ENCODE data around the gene SMAD3. TPM values are rescaled to one million over a fixed set of nuclear protein-coding genes. Genes with fewer than 3 reads are reported as not detected.

Gene SMAD3
- total RNA-seq, 1 experiment from 2014 or later: 54.8 TPM

GRCh38 chr15:67021455-67021854, 43.9 kb upstream of the SMAD3 start:
- Histone ChIP-seq H3K4me1 (peaks cover 12% of the 10 kb centered on the region), H3K27me3 (replicated peaks; ENCODE audit: control insufficient read depth, insufficient read depth, low read length) (no peaks in the 10 kb centered on the region), H3K36me3 (ENCODE audit: control insufficient read depth, insufficient read depth, low read length) (no peaks in the 10 kb centered on the region), H3K9me3 (no peaks in the 10 kb centered on the region), H3K4me3 (ENCODE audit: low read depth, low read length) (no peak overlapping the region)
- Mint-ChIP-seq H3K4me1 (ENCODE audit: low read depth, unreplicated experiment) (peaks cover 18% of the 10 kb centered on the region), H3K27me3 (ENCODE audit: insufficient read depth, unreplicated experiment) (no peaks in the 10 kb centered on the region), H3K27ac (ENCODE audit: unreplicated experiment) (no peak overlapping the region), H3K36me3 (ENCODE audit: insufficient read depth, unreplicated experiment) (no peaks in the 10 kb centered on the region), H3K4me3 (ENCODE audit: unreplicated experiment) (no peak overlapping the region), H3K9me3 (ENCODE audit: unreplicated experiment) (no peaks in the 10 kb centered on the region)
- ChIA-PET POLR2A (no interaction called here), CTCF (no interaction called here)
- no TSS peak for BruUV-seq (replicated peaks)
- intact Hi-C loops (cut with micrococcal nuclease; ENCODE audit: unreplicated experiment): no loop called here
- no peak for TF ChIP-seq CTCF (IDR thresholded peaks at IDR 0.05; ENCODE audit: insufficient read depth in 1 of 2, low read depth in 1 of 2, low read length in 1 of 2, severe bottlenecking in 1 of 2, unreplicated experiment in 1 of 2)
- no peak for DNase-seq

- no peak for DNase-seq
- CTCF ChIA-PET: no interaction called here
- Mint-ChIP-seq H3K36me3 (ENCODE audit: insufficient read depth, unreplicated experiment) (no peaks in the 10 kb centered on the region), H3K27ac (ENCODE audit: unreplicated experiment) (peak overlapping the region; percentile 28), H3K4me1 (ENCODE audit: low read depth, unreplicated experiment) (peaks cover 18% of the 10 kb centered on the region), H3K9me3 (ENCODE audit: unreplicated experiment) (no peaks in the 10 kb centered on the region), H3K4me3 (ENCODE audit: unreplicated experiment) (no peak overlapping the region), H3K27me3 (ENCODE audit: insufficient read depth, unreplicated experiment) (no peaks in the 10 kb centered on the region)
- Histone ChIP-seq H3K9me3 (no peaks in the 10 kb centered on the region), H3K36me3 (ENCODE audit: control insufficient read depth, insufficient read depth, low read length) (no peaks in the 10 kb centered on the region), H3K4me3 (ENCODE audit: low read depth, low read length) (no peak overlapping the region), H3K4me1 (peaks cover 12% of the 10 kb centered on the region), H3K27me3 (replicated peaks; ENCODE audit: control insufficient read depth, insufficient read depth, low read length) (no peaks in the 10 kb centered on the region)
- BruUV-seq (replicated peaks): no TSS peak
- TF ChIP-seq CTCF (IDR thresholded peaks at IDR 0.05; ENCODE audit: insufficient read depth in 1 of 2, low read depth in 1 of 2, low read length in 1 of 2, severe bottlenecking in 1 of 2, unreplicated experiment in 1 of 2): no peak
- intact Hi-C loops (cut with micrococcal nuclease; ENCODE audit: unreplicated experiment): no loop called here
- POLR2A ChIA-PET: interaction anchor here (0.6 kb wide), 1 partner anchor 43 kb away, joined by 3 read pairs; no protein-coding TSS in a partner anchor
Measured at GRCh38 chr15:67022587-67023105, 42.8 kb upstream of the SMAD3 start.

- Mint-ChIP-seq H3K4me3 (ENCODE audit: unreplicated experiment) (no peak overlapping the region), H3K27ac (ENCODE audit: unreplicated experiment) (peak overlapping the region; percentile 10), H3K4me1 (ENCODE audit: low read depth, unreplicated experiment) (peaks cover 18% of the 10 kb centered on the region), H3K36me3 (ENCODE audit: insufficient read depth, unreplicated experiment) (no peaks in the 10 kb centered on the region), H3K27me3 (ENCODE audit: insufficient read depth, unreplicated experiment) (no peaks in the 10 kb centered on the region), H3K9me3 (ENCODE audit: unreplicated experiment) (no peaks in the 10 kb centered on the region)
- ChIA-PET CTCF (no interaction called here), POLR2A (no interaction called here)
- Histone ChIP-seq H3K4me1 (peaks cover 12% of the 10 kb centered on the region), H3K4me3 (ENCODE audit: low read depth, low read length) (no peak overlapping the region), H3K27me3 (replicated peaks; ENCODE audit: control insufficient read depth, insufficient read depth, low read length) (no peaks in the 10 kb centered on the region), H3K36me3 (ENCODE audit: control insufficient read depth, insufficient read depth, low read length) (no peaks in the 10 kb centered on the region), H3K9me3 (no peaks in the 10 kb centered on the region)
- intact Hi-C loops (cut with micrococcal nuclease; ENCODE audit: unreplicated experiment): loop anchor here (1.0 kb wide), 1 partner anchor 21 kb away; no protein-coding TSS in a partner anchor
- DNase-seq: no peak
- no TSS peak for BruUV-seq (replicated peaks)
- TF ChIP-seq CTCF (IDR thresholded peaks at IDR 0.05; ENCODE audit: insufficient read depth in 1 of 2, low read depth in 1 of 2, low read length in 1 of 2, severe bottlenecking in 1 of 2, unreplicated experiment in 1 of 2): no peak
Measured at GRCh38 chr15:67023517-67024313, 41.7 kb upstream of the SMAD3 start.
